ENCODE results near the gene ELOVL6.

DNA sequence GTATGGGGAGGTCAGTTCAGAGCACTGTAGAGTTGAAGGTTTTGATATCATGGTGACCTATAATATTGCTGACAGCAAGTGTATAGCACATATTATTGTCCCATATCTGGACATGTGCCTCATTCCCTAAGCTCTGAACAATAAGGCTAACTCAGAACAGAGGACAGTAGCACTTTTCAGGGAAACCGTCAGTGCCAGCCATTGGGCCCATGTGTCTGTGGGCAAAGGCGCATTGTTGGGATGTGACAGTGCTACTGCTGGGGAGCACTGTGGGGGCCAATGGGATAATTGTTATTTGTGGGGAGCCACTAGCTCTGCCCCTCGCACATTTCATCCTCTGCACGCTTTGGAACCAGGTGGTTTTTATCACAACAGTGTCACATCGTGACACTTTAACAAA is 136.2 kb downstream of the ELOVL6 start:
- TF ChIP-seq POLR2A (IDR thresholded peaks at IDR 0.05) (no peak), POLR2AphosphoS5 (IDR thresholded peaks at IDR 0.05) (no peak)
- TF ChIP-seq, protein P1, sequence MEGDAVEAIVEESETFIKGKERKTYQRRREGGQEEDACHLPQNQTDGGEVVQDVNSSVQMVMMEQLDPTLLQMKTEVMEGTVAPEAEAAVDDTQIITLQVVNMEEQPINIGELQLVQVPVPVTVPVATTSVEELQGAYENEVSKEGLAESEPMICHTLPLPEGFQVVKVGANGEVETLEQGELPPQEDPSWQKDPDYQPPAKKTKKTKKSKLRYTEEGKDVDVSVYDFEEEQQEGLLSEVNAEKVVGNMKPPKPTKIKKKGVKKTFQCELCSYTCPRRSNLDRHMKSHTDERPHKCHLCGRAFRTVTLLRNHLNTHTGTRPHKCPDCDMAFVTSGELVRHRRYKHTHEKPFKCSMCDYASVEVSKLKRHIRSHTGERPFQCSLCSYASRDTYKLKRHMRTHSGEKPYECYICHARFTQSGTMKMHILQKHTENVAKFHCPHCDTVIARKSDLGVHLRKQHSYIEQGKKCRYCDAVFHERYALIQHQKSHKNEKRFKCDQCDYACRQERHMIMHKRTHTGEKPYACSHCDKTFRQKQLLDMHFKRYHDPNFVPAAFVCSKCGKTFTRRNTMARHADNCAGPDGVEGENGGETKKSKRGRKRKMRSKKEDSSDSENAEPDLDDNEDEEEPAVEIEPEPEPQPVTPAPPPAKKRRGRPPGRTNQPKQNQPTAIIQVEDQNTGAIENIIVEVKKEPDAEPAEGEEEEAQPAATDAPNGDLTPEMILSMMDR (IDR thresholded peaks at IDR 0.05), result no peak

All from transverse colon (tissue), 4 donors.